ENCODE data around the gene OSBPL10.

GRCh38 chr3:31744913-31745312 is 236.1 kb downstream of the OSBPL10 start:
- TF ChIP-seq CTCF (IDR thresholded peaks at IDR 0.05) (no peak), EP300 (IDR thresholded peaks at IDR 0.05) (no peak)
